ENCODE results near the gene FKBP14.

Gene FKBP14

DNA sequence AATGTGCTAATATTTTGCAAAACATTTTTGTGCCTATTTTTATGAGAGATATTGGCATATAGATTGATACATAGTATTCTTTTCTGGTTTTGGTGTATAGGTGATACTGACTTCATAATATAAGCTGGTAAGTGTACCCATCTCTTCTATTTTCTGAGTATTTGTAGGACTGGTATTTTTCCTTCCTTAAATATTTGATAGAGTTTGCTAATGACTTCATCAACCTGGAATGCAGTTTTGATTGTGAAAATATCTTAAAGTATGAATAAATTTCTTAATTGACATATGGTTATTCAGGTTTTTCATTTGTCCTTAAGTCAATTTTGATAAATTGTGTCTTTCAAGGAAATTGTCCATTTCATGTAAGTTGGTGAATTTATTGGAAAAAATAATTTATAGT, 30.9 kb downstream of the FKBP14 start:
- in situ Hi-C loops (cut with HindIII; ENCODE audit: low sequenced_read_pairs) = no loop called here

DNA sequence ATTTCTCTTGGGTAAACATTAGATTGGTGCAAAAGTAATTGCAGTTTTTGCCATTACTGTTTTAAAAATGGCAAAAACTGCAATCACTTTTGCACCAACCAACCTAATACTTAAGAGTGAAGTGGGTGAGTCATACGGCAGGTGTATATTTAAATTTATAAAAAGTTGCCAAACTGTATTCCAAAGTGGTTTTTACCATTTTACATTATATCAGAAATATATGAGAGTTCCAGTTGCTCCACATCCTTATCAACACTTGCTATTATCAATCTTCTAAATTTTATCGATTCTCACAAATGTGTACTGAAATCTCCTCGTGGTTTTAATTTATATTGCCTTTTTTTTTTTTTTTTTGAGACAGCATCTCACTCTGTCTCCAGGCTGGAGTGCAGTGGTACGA, 33.4 kb downstream of the FKBP14 start:
- in situ Hi-C loops (cut with HindIII; ENCODE audit: low sequenced_read_pairs) = no loop called here

DNA sequence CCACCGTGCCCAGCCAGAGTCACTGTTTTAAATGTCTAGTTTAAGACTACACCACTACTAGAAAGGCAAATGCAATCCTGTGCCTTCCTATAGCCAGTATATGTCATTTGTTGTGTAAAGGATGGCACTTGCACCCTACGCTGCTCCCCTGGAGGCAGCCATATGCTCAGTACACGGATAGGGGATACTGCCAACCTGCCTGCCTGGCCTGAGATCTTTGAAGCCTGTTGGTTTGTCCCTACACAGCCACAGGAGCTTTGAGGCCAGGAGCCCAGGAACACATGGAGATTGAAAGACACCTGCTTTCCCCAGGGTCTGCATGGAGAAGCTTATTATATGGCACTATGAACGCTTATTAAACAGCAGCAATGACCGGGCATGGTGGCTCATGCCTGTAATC, 34.6 kb downstream of the FKBP14 start:
- in situ Hi-C loops (cut with HindIII; ENCODE audit: low sequenced_read_pairs) = no loop called here

DNA sequence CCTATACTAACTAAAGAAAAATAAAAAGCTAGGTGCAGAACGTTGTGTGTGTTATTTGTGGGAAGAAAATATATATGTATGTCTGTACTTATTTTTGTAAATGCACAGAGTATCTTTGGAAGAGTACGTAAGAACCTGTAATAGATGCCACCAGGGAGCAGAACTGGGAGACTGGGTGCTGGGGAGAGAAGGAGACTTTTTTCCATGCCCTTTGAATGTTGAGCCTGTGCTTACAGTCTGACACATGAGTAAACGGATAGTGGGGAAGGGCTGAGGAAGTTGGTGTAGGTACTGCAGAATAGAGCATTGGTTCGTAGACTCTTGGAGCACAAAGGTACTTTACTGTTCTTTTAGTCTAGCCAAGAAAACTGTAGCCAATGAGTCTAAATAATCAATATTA, 35.6 kb downstream of the FKBP14 start:
- in situ Hi-C loops (cut with HindIII; ENCODE audit: low sequenced_read_pairs) = no loop called here

DNA sequence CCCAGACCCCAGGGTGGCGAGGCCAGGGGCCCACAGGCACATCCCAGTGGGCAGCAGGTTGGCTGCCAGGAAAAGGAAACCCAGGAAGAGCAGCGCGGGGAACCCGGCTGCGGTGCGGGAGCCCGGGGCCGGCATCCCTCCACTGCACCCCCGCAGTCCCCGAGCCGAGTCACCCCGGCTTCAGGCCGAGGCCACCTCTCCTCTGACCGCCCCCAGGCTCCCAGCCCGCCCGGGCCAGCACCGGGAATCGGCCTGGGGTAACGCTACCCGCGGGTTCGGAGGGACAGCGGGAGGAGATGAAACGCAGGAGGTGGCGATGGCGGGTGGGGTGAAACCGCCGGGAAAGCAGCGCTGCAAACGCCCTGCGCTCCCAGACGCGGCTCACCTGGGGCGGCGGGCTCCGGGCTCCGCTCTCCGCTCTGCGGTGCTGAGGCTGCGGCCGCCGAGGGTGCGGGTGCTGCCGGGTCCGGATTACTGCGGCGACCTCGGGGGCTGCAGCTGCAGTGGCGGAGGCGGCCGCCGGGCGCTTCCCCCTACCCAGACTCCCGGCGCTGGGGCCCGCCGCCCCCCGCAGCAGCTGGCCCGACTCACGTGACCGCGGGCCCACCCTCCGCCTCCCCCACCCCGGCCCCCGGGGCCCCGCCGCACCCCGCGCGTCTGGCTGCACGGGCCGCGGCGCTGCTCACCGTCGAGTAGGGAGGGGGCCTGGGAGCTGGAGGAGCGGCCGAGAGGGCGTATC, 37.1 kb downstream of the FKBP14 start, which contains the start of gene SCRN1:
TSS of gene SCRN1 (minus strand) at position 545 of the 739 bp plus-strand sequence. CDS start 20,734 bp downstream, outside the sequence.
- in situ Hi-C loops (cut with HindIII; ENCODE audit: low sequenced_read_pairs) = no loop called here

DNA sequence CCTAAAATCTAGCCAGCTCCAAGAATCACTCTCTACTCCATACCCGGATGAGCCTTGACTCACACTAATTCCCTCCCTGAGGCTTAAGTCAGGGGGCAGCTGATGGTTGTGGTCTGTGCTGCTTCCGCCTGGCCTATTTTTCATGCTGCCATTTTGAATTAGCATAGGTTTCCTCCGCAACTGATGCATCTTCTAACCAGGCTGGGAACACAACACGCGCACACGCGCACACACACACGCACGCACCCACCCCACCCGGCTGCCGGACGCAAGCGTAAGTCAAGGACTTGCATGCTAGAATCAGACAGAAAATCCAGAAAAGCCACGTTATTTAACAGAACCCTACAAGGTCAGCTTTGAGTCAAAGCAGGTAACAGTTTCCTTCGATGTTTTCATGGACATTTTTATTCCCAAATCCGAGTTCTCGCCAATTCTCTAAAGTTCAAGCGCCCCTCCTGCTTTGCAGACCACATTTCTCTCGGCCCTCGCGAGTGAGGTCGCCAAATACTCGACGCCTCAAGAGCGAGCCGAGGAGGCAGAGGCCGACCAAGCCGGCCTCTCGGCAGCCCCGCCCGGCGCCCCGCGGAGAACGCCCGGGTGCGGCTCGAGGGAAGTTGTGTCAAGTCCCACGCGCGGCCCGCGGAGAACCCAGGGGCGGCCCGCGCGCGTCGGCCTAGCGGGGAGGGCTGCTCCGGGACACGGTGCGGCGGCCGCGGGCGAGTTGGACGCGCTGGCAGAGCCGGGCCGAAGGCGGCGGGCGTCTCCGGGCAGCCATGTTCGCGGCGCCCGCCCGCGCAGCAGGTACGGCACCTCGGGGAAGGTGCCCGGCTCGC, 37.9 kb downstream of the FKBP14 start:
- in situ Hi-C loops (cut with HindIII; ENCODE audit: low sequenced_read_pairs) = no loop called here

DNA sequence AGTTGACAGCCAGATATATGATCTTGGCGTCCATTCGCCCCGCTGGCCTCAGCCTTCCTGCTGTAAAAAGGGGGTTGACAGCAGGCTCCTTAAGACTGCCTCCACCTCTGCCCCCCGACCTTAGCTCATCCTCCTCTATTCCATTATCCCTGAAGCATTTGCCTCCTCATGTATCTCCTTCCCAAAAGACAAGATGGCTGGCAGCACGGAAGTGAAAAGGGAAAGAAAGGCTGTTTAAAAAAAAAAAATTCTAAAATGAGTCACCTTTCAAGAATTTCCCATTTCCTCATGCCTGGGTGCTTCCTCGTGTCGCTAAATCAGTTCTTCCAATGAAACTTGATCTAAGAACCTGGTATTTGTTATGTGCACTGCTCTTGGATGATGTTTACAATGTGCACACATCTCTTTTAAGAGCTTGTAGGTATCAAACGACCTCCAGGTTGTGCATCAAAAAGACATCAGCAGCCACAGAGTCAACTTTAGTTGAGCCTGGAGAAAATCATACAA, 38.6 kb downstream of the FKBP14 start:
- in situ Hi-C loops (cut with HindIII; ENCODE audit: low sequenced_read_pairs) = no loop called here

DNA sequence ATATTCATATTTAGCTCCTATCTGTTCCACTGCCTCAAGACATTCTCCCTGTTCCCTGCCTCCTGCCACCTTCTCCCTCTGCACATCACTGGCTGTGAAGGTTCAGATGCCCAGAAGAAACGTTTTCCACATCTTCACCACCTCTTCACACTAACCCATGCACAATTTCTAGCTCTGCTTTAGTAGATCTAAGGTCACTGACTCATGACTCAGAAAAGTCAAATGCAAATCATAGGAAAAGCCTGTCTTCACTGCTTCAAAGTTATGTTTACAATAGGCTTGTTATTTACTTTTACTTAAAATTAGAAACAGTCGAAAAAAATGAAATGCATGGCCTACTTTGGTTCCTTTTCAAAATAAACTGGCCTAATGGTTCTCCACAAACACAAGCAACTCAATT, 39.4 kb downstream of the FKBP14 start:
- in situ Hi-C loops (cut with HindIII; ENCODE audit: low sequenced_read_pairs) = no loop called here

DNA sequence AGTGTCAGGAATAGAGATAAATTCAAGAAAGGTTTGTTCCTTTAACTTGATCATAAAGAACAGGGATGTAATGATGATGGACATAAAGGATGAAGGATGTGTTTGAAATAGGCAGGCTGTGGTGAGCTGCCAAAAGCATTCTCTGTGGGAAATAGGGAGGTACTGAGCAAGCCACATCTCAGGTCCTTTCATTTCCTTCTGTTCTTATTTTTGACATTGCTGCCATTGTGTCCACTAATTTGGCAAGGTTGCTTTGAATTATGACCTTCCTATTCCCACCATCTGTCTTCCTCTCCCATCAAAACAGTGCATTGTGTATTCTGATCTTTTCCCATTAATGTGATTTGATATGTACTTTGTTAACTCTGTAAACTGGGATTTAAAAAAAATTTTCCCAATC, 46.4 kb downstream of the FKBP14 start:
- in situ Hi-C loops (cut with HindIII; ENCODE audit: low sequenced_read_pairs) = no loop called here

DNA sequence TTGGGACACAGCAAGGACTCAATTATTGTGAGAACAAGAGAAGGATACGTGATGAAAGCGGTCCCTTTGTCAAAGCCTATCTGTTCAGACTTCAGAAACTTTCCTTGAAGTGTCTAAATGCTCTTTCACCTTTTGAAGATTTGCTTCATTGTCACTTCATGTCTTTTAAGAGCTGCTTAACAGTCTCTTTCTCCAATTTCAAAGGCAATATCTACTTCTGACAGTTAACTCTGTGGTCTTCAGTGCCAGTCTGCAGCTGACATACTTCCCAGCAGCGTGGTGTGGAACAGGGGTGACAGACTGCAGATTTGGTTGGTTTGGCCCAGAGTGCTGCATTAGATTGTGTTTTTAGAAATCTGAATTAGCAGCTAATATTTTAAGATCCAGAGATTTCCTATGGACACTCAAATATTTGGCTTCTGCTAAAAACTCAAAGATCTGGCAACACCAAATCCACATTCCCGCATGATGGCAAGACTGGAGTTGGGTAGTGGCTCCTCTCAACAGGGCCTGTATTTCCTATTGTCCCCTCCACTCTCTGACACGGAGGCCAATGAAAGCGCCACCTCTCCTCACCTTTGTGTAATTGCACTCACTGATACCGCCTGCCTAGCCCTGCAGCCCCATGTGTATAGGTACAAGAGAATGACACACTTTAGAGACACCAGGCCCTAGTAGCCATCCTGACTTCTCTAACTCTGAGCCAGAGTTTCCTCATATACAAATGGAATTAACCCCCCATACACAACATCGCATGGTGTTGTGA, 48.4 kb downstream of the FKBP14 start:
- in situ Hi-C loops (cut with HindIII; ENCODE audit: low sequenced_read_pairs) = loop anchor here (5.0 kb wide), 1 partner anchor 34 kb away; no protein-coding TSS in a partner anchor

DNA sequence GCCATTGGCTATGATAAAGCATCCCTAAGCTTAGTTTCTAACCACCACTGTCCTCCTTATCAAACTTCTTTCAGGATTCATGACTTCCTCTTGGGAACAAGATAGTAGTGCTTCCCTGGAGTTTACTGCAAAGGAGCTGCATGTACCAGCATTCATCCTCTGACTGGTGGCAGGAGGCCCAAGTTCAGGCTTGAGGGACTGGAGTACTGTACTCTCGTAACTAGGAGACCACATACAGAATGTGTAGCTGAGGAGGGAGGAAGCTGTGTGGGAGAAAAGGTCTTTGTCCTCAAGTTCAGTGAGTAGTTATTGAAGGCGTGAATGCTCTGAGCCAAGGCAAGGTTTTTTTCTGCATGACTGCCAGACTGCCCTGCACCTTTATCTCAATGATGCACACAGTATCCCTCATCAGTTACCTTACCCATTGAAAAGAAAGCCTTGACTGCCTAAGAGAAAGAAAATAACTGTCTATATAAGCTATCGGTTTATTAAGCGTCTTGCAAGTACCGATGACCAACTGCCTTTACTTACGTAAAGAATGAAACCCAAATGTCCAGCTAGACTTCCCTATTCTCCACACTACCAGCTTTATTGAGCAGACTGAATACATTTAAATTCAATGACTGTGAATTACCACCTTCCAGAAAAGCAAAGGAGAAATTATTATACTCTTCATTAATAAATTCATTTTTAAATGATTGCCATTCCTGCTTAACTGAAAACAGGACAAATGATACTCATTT, 49.7 kb downstream of the FKBP14 start:
- in situ Hi-C loops (cut with HindIII; ENCODE audit: low sequenced_read_pairs) = loop anchor here (5.0 kb wide), 1 partner anchor 35 kb away; no protein-coding TSS in a partner anchor

DNA sequence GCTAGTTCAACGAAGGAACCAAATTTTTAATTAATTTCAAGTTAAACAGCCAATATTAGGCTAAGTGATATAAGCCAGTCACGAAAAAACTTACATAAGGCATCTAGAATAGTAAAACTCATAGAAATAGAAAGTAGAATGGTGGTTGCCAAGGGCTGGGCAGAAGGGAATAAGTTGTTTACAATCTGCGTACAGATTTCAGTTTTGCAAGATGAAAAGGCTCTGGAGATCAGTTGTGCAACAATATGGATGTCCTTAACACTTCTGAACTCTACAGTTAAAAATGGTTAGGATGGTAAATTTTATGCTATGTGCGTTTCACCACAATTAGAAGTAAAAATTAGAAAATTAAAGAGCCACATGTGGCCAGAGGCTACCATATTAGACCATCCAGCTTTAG, 50.2 kb downstream of the FKBP14 start:
- in situ Hi-C loops (cut with HindIII; ENCODE audit: low sequenced_read_pairs) = loop anchor here (5.0 kb wide), 1 partner anchor 36 kb away; no protein-coding TSS in a partner anchor

DNA sequence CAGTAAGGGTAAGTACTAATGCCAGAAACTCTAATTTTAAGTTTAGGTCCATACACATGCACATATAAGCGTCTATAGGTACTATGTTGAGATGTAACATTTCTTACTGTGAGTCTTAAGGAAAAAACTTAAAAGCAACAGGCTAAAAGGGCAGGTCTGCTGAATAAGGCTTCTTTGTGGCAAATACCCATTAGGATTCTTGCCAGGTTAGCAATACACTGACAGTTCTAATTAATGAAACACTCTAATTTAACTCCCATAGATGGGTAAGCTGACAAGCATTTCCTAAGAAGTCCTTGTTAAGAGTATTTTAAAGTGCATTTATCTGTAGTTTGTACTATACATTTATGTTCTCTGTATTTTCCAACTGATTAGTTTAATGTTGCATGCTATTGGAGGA, 50.9 kb downstream of the FKBP14 start:
- in situ Hi-C loops (cut with HindIII; ENCODE audit: low sequenced_read_pairs) = loop anchor here (5.0 kb wide), 1 partner anchor 37 kb away; no protein-coding TSS in a partner anchor

DNA sequence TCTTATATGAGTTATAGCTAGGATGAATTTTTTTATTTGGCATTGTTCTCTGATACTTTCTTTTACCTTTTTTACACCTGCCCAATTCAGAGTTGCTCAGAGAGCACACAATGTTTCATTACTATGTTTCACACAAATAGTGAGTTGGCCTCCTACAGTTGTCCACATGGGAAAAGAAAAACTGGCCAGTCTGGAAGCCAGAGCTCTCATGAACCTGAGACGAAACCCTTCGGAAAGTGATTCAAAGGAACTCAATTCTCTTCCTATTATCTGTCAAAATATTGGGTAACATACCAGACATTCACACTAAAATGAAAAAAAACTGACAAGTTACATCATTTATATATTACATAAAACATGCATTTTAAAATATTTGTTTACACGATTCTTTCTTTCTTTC, 52.2 kb downstream of the FKBP14 start:
- in situ Hi-C loops (cut with HindIII; ENCODE audit: low sequenced_read_pairs) = no loop called here

DNA sequence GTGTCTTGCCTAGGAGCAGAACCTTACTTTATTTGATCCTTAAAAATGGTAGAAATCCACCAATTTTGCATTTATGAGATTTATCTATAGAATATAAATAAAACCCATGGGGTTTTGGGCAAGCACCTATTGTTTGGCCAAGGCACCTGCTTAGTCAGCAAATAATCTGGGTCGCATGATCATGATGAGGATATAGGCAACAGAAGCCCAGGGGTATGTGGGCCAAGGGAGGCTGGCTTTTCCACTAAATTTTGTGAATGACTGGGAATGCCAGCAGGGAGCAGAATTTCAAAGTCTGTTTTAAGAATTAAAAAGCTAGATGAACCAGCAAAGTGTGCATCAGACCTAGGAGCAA, 54.2 kb downstream of the FKBP14 start:
- in situ Hi-C loops (cut with HindIII; ENCODE audit: low sequenced_read_pairs) = no loop called here

DNA sequence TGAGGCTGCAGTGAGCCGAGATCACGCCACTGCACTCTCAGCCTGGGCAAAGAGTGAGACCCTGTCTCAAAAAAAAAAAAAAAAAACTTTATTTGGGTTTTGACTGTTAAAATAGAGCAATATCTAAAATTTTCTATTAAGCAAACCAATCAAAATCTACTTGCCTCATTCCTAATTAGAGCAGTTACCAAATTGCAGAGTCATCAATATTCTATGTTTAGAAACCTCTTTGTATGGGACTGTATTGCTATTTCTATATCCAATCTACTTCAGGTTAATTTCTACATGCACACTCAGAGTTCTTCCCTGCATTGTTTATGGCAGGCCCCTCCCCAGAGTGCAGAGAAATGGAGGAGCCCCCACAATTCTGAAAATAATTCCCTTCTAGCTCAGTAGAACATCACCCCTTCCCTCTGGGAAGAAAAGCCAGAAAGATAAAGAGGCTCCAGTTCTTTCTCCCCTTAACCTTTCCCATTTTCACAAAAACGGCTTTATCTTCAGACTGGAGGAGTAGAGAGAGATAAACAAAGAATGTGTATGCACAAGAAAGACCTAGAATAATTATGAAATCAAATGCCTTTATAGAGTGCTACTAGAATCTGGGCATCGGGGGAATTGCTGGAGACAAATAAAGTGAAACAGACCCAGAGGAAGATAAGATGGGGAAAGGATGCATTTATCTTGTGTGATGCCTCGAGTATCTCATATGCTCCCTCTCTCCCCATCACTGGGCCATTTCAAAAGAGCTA, 54.8 kb downstream of the FKBP14 start:
- in situ Hi-C loops (cut with HindIII; ENCODE audit: low sequenced_read_pairs) = no loop called here

DNA sequence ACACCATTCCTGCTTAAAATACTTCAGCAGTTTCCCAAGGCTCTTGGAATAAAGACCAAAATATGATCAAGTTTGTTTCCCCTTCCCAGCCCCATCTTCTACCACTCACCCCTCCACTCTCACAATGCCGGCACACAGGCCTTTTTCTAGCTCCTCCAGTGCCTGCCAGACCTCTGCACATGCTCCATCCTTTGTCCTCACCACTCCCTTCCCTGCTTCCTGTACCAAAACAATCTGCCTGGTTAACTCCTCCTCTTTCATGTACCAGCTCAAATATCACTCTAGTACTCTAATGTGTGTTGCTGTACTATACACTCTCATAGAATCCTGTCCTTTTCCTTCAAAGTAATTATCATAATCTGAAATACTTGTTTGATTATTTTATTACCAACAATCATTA, 56.3 kb downstream of the FKBP14 start:
- in situ Hi-C loops (cut with HindIII; ENCODE audit: low sequenced_read_pairs) = no loop called here

DNA sequence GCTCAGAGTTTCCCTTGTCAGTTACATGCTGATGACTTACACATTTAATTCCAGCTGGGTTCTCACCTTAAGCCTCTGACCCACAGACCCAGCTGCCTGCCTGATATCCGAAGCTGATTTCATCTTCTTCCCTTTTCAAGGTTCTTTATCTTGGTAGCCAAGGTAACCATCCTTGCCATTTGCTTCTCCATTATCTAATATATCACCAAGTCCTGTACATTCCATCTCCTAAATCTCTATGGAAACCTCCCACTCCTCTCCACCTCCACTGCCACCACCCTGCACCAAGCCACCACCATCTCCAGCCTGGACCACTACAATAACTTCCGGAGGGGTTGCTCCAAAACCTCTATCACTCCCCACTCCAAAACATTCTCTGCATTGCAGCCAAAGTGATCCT, 56.8 kb downstream of the FKBP14 start:
- in situ Hi-C loops (cut with HindIII; ENCODE audit: low sequenced_read_pairs) = no loop called here

DNA sequence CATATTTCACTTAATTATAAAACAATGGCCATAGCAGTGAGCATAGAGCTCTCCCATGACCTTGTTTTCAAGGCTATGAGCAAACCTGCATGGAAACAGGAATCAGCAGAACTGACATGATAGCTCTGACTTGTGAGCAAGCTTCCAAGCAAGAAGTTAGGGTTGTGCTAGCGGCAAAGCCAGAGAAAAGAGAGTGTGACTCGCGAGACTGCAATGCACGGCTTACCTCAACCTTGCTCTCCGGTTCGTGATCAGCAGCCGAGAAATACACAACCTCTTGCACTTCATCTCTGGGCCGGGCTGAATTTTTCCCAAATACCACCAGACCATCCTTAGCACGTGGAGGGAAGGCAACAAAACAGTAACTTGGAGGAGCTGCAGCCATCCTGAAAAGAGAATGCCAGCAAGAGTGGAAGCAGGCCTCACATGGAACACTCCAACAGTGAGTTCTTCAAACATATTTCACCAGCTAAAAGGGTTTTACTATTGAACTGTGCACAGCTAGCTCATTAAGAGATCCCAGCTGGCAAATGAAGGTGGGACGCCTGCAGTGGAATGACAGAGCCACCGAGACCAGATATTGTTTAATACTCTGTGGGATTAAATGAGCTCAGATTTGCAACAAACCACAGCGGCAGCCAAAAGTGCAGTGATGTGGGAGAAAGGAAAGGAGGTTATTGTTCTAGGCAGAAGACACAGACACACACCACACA, 57.7 kb downstream of the FKBP14 start:
- in situ Hi-C loops (cut with HindIII; ENCODE audit: low sequenced_read_pairs) = no loop called here
